ENCODE measurements around the gene SLC25A34. TPM values are rescaled to one million over a fixed set of nuclear protein-coding genes. Genes with fewer than 3 reads are reported as not detected.

SLC25A34 gene
- polyA plus RNA-seq, 1 of the 3 experiments (the other 2 are of a cell fraction), result 1.4 TPM

DNA sequence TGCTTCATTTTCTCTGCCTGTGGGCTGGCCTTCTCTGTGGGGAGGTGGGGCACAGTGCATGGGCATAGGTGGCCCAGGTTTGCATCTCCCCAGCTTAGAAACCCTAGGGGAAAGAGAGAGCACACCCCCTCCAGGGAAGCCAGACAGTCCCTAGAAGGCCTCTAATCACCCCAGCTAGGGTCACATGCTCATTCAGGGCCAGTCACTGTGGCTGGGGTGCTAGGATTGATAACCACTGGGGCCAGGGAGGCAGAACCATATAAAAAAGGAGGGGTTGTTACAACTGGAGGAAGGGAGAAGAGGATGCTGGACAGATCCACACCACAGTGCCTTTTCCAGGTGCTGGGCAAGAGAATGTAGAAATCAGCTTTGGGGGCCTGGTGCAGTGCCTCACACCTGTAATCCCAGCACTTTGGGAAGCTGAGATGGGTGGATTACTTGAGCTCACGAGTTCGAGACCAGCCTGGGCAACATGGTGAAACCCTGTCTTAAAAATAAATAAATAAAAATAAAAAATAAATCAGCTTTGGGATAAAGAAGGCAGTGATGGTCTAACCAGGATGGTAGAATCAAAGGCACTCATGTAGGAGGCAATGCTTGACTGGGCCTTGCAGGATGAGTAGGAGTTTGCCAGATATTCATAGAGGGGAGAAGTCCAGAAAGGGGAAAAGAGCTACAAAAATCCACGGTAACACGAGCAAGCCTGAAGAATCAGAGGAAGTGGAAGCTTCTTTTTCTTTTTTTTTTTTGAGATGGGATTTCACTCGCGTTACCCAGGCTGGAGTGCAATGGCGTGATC lies 42.0 kb downstream of the SLC25A34 start:
- no peaks in the 10 kb centered on the region for H4K20me1 ChIP-seq (ENCODE audit: insufficient read depth)
- no peak overlapping the region for H2AFZ ChIP-seq (ENCODE audit: low read depth)
- no peak overlapping the region for H3K9ac ChIP-seq
- H3K27me3 ChIP-seq (ENCODE audit: insufficient read depth), result no peaks in the 10 kb centered on the region
- H3K9me3 ChIP-seq, result no peaks in the 10 kb centered on the region
- no peaks in the 10 kb centered on the region for H3K4me1 ChIP-seq (ENCODE audit: control insufficient read depth in 1 of 2, insufficient read depth in 2 of 2, low read depth in 1 of 2, low read length in 1 of 2)
- no peak overlapping the region for H3K4me3 ChIP-seq (ENCODE audit: low read depth in 2 of 2, low read length in 1 of 2)
- ChIA-PET CTCF (interaction anchor here (1.3 to 1.7 kb wide), 3 partner anchors 11 to 37 kb away, joined by 3 to 12 read pairs (median 5); no protein-coding TSS in a partner anchor), POLR2A (no interaction called here)
- no peaks in the 10 kb centered on the region for H3K79me2 ChIP-seq (ENCODE audit: insufficient read depth)
- no peaks in the 10 kb centered on the region for H3K9me2 ChIP-seq
- H3K36me3 ChIP-seq (replicated peaks in 1 of 2; ENCODE audit: control insufficient read depth in 1 of 2, insufficient read depth in 2 of 2, low read length in 1 of 2), result peaks cover 30 to 39% of the 10 kb centered on the region in 2 experiments
- H3K4me2 ChIP-seq, result no peak overlapping the region
- peaks cover 9% of the 10 kb centered on the region for H3F3A ChIP-seq (replicated peaks; ENCODE audit: insufficient read depth)
- no peak overlapping the region for H3K27ac ChIP-seq (ENCODE audit: low read depth in 2 of 2, low read length in 1 of 2)
- TF ChIP-seq ELF1 (IDR thresholded peaks at IDR 0.05), result no peak
- no peak for TF ChIP-seq FOSL2 (IDR thresholded peaks at IDR 0.05; ENCODE audit: borderline replicate concordance, low read depth)
- no peak for TF ChIP-seq TEAD4 (IDR thresholded peaks at IDR 0.05; ENCODE audit: borderline replicate concordance, insufficient read depth)
- no peak for TF ChIP-seq SMC3 (IDR thresholded peaks at IDR 0.05; ENCODE audit: low read depth, low read length)
- no peak for TF ChIP-seq NFIC (IDR thresholded peaks at IDR 0.05; ENCODE audit: borderline replicate concordance)
- no peak for TF ChIP-seq EZH2phosphoT487 (IDR thresholded peaks at IDR 0.05; ENCODE audit: borderline replicate concordance, low read depth)
- TF ChIP-seq, protein P1, sequence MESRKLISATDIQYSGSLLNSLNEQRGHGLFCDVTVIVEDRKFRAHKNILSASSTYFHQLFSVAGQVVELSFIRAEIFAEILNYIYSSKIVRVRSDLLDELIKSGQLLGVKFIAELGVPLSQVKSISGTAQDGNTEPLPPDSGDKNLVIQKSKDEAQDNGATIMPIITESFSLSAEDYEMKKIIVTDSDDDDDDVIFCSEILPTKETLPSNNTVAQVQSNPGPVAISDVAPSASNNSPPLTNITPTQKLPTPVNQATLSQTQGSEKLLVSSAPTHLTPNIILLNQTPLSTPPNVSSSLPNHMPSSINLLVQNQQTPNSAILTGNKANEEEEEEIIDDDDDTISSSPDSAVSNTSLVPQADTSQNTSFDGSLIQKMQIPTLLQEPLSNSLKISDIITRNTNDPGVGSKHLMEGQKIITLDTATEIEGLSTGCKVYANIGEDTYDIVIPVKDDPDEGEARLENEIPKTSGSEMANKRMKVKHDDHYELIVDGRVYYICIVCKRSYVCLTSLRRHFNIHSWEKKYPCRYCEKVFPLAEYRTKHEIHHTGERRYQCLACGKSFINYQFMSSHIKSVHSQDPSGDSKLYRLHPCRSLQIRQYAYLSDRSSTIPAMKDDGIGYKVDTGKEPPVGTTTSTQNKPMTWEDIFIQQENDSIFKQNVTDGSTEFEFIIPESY (IDR thresholded peaks at IDR 0.05; ENCODE audit: borderline replicate concordance, low read depth), result no peak
- TF ChIP-seq GABPA (IDR thresholded peaks at IDR 0.05; ENCODE audit: low read depth), result no peak
- TF ChIP-seq MXI1 (IDR thresholded peaks at IDR 0.05; ENCODE audit: low read depth, low read length), result no peak
- TF ChIP-seq YY1 (IDR thresholded peaks at IDR 0.05; ENCODE audit: low read depth), result no peak
- TF ChIP-seq, protein P2, sequence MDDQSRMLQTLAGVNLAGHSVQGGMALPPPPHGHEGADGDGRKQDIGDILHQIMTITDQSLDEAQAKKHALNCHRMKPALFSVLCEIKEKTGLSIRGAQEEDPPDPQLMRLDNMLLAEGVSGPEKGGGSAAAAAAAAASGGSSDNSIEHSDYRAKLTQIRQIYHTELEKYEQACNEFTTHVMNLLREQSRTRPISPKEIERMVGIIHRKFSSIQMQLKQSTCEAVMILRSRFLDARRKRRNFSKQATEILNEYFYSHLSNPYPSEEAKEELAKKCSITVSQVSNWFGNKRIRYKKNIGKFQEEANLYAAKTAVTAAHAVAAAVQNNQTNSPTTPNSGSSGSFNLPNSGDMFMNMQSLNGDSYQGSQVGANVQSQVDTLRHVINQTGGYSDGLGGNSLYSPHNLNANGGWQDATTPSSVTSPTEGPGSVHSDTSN (IDR thresholded peaks at IDR 0.05), result no peak
- TF ChIP-seq SIN3A (IDR thresholded peaks at IDR 0.05; ENCODE audit: borderline replicate concordance, low read depth, low read length), result no peak
- TF ChIP-seq, protein P3, sequence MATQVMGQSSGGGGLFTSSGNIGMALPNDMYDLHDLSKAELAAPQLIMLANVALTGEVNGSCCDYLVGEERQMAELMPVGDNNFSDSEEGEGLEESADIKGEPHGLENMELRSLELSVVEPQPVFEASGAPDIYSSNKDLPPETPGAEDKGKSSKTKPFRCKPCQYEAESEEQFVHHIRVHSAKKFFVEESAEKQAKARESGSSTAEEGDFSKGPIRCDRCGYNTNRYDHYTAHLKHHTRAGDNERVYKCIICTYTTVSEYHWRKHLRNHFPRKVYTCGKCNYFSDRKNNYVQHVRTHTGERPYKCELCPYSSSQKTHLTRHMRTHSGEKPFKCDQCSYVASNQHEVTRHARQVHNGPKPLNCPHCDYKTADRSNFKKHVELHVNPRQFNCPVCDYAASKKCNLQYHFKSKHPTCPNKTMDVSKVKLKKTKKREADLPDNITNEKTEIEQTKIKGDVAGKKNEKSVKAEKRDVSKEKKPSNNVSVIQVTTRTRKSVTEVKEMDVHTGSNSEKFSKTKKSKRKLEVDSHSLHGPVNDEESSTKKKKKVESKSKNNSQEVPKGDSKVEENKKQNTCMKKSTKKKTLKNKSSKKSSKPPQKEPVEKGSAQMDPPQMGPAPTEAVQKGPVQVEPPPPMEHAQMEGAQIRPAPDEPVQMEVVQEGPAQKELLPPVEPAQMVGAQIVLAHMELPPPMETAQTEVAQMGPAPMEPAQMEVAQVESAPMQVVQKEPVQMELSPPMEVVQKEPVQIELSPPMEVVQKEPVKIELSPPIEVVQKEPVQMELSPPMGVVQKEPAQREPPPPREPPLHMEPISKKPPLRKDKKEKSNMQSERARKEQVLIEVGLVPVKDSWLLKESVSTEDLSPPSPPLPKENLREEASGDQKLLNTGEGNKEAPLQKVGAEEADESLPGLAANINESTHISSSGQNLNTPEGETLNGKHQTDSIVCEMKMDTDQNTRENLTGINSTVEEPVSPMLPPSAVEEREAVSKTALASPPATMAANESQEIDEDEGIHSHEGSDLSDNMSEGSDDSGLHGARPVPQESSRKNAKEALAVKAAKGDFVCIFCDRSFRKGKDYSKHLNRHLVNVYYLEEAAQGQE (IDR thresholded peaks at IDR 0.05; ENCODE audit: low read depth, low read length), result no peak
- TF ChIP-seq, protein P4, sequence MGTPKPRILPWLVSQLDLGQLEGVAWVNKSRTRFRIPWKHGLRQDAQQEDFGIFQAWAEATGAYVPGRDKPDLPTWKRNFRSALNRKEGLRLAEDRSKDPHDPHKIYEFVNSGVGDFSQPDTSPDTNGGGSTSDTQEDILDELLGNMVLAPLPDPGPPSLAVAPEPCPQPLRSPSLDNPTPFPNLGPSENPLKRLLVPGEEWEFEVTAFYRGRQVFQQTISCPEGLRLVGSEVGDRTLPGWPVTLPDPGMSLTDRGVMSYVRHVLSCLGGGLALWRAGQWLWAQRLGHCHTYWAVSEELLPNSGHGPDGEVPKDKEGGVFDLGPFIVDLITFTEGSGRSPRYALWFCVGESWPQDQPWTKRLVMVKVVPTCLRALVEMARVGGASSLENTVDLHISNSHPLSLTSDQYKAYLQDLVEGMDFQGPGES (IDR thresholded peaks at IDR 0.05; ENCODE audit: low read depth, low read length), result no peak
- TF ChIP-seq JUND (IDR thresholded peaks at IDR 0.05), result no peak
- TF ChIP-seq, protein P5, sequence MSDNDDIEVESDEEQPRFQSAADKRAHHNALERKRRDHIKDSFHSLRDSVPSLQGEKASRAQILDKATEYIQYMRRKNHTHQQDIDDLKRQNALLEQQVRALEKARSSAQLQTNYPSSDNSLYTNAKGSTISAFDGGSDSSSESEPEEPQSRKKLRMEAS (IDR thresholded peaks at IDR 0.05; ENCODE audit: low read depth), result no peak
- TF ChIP-seq EP300 (IDR thresholded peaks at IDR 0.05; ENCODE audit: borderline replicate concordance in 1 of 2, low read depth in 1 of 2, low read length in 1 of 2), result no peak
- WGBS (ENCODE audit: low lambda C conversion rate), result 97% methylated on average over 7 of the region's 7 CpGs
- DNase-seq, result no peak

Measured in SK-N-SH (cell line).